PC-3 (cell line): ENCODE measurements around the gene KRT82. TPM values are rescaled to one million over a fixed set of nuclear protein-coding genes. Genes with fewer than 3 reads are reported as not detected.

Source experiments
- ATAC-seq: fragments of 200-7000 bp; cut with Tn5 transposase; 2 replicates; pipeline ENCODE4 v1.9.1; 2020; ENCODE audit warnings: mild to moderate bottlenecking, moderate library complexity
- BruUV-seq: library from RNA; stranded (reverse); fragments of 400-500 nt; replicated peaks from 2 replicates; lab custom pipeline; 2021; lab: Mats Ljungman, UMichigan
- CTCF ChIA-PET: fragments of 300-600 bp; sonication (Branson Sonifier 250); formaldehyde crosslinking; loops from one replicate; lab custom pipeline; 2022; ENCODE audit warnings: antibody characterized with exemption; lab: Charles Lee
- POLR2A ChIA-PET: fragments of 300-600 bp; sonication (Branson Sonifier 250); formaldehyde crosslinking; loops from one replicate; lab custom pipeline; 2022; ENCODE audit warnings: antibody characterized with exemption; ENCODE audit not compliant: unreplicated experiment; lab: Charles Lee
- DNase-seq: peaks from one replicate; pipeline ENCODE4 v3.0.0-alpha.2; 2015
- H2AFZ ChIP-seq: fragments of 300-600 bp; sonication (generic); 2 replicates; pipeline ENCODE4 v1.6.0; 2016; ENCODE audit warnings: antibody characterized with exemption, low read length
- H3F3A ChIP-seq: fragments of 300-600 bp; sonication (generic); one replicate; pipeline ENCODE4 v1.6.0; 2017; ENCODE audit warnings: antibody characterized with exemption, low read length, control low read depth, mild to moderate bottlenecking; ENCODE audit not compliant: unreplicated experiment
- H3K27ac ChIP-seq: fragments of 300-600 bp; sonication (generic); 2 replicates; pipeline ENCODE4 v1.5.1; 2016; ENCODE audit warnings: mild to moderate bottlenecking, low read length
- H3K27me3 ChIP-seq: fragments of 300-600 bp; sonication (generic); 2 replicates; pipeline ENCODE4 v1.6.1; 2016; ENCODE audit warnings: low read length, mixed read lengths
- H3K36me3 ChIP-seq: fragments of 300-600 bp; sonication (generic); 2 replicates; pipeline ENCODE4 v1.6.1; 2016; ENCODE audit warnings: low read depth, mixed run types, low read length, mixed read lengths
- H3K4me1 ChIP-seq: fragments of 300-600 bp; sonication (generic); 2 replicates; pipeline ENCODE4 v1.5.1; 2016; ENCODE audit warnings: low read length; ENCODE audit not compliant: insufficient read depth
- H3K4me2 ChIP-seq: fragments of 300-600 bp; sonication (generic); 2 replicates; pipeline ENCODE4 v1.6.0; 2016; ENCODE audit warnings: low read length
- H3K4me3 ChIP-seq: fragments of 300-600 bp; sonication (generic); 2 replicates; pipeline ENCODE4 v1.5.1; 2016; ENCODE audit warnings: mild to moderate bottlenecking, low read length, mixed read lengths
- H3K79me2 ChIP-seq: fragments of 300-600 bp; sonication (generic); 2 replicates; pipeline ENCODE4 v1.6.1; 2017; ENCODE audit warnings: low read length, mixed read lengths
- H3K9ac ChIP-seq: fragments of 300-600 bp; sonication (generic); 2 replicates; pipeline ENCODE4 v1.6.0; 2016; ENCODE audit warnings: mild to moderate bottlenecking, low read length
- H3K9me2 ChIP-seq: fragments of 300-600 bp; sonication (generic); replicated peaks from 2 replicates; pipeline ENCODE4 v1.6.1; 2016; ENCODE audit warnings: mixed run types, low read length, mixed read lengths
- H3K9me3 ChIP-seq: fragments of 300-600 bp; sonication (generic); 2 replicates; pipeline ENCODE4 v1.6.1; 2016; ENCODE audit warnings: low read length, mixed read lengths
- H4K20me1 ChIP-seq: fragments of 300-600 bp; sonication (generic); 2 replicates; pipeline ENCODE4 v1.6.1; 2016; ENCODE audit warnings: low read length, mixed read lengths
- EZH2 ChIP-seq: fragments of 300-600 bp; sonication (generic); IDR thresholded peaks from one replicate; pipeline ENCODE4 v1.6.1; 2017; ENCODE audit warnings: antibody characterized with exemption, mild to moderate bottlenecking, low read length; ENCODE audit not compliant: unreplicated experiment
- EZH2phosphoT487 ChIP-seq: fragments of 300-600 bp; sonication (generic); IDR thresholded peaks from 2 replicates; pipeline ENCODE4 v1.6.1; 2018; ENCODE audit warnings: mild to moderate bottlenecking, antibody characterized with exemption, low read length, borderline replicate concordance
- intact Hi-C: fragments of 100-400 bp; cut with micrococcal nuclease; formaldehyde crosslinking; loops from 2 replicates; pipeline ENCODE4 v1.9.0; 2023
- total RNA-seq: library from RNA; depleted of rRNA; stranded (reverse); fragments of >200 nt; gene quantifications from 2 replicates; pipeline ENCODE4 v1.2.3, GENCODE V29; 2014
- TF ChIP-seq, protein P1 (sequence below): fragments of 300-600 bp; sonication (generic); conservative IDR thresholded peaks from 2 replicates; pipeline ENCODE4 v1.5.1; 2017; ENCODE audit warnings: antibody characterized with exemption, low read depth, mild to moderate bottlenecking, low read length

KRT82 gene
- total RNA-seq, 1 experiment from 2014 or later, result 0.29 TPM

DNA sequence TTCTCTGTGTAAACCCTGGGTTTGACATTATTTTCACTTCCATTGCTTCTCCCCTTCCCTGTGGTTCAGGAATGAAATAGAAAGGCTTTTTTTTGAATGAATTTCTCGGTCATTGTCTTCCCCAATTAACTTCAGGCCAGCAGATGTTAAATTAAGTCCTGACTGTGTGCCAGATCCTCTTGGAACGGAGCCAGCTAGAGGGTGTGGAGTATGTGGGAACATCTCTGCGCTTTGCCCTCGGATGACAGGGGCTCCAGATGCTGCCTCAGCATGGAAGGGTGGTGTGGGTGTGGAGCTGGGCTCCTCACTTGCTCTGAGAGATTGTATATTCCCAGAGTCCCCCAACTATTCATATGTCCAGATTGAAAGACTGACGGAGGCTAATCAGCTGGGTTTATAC is 51.9 kb downstream of the KRT82 start:
- Histone ChIP-seq H3K27ac (no peak overlapping the region), H3K27me3 (no peaks in the 10 kb centered on the region), H3K9me2 (no peaks in the 10 kb centered on the region), H3K79me2 (no peaks in the 10 kb centered on the region), H3K4me3 (no peak overlapping the region), H3K4me2 (no peak overlapping the region), H3F3A (no peaks in the 10 kb centered on the region), H3K9ac (no peak overlapping the region), H3K4me1 (peaks cover 7% of the 10 kb centered on the region), H2AFZ (no peak overlapping the region), H3K36me3 (no peaks in the 10 kb centered on the region), H3K9me3 (no peaks in the 10 kb centered on the region), H4K20me1 (no peaks in the 10 kb centered on the region)
- ChIA-PET POLR2A (no interaction called here), CTCF (no interaction called here)
- TF ChIP-seq EZH2 (no peak), EZH2phosphoT487 (no peak)
- TF ChIP-seq, protein P1, sequence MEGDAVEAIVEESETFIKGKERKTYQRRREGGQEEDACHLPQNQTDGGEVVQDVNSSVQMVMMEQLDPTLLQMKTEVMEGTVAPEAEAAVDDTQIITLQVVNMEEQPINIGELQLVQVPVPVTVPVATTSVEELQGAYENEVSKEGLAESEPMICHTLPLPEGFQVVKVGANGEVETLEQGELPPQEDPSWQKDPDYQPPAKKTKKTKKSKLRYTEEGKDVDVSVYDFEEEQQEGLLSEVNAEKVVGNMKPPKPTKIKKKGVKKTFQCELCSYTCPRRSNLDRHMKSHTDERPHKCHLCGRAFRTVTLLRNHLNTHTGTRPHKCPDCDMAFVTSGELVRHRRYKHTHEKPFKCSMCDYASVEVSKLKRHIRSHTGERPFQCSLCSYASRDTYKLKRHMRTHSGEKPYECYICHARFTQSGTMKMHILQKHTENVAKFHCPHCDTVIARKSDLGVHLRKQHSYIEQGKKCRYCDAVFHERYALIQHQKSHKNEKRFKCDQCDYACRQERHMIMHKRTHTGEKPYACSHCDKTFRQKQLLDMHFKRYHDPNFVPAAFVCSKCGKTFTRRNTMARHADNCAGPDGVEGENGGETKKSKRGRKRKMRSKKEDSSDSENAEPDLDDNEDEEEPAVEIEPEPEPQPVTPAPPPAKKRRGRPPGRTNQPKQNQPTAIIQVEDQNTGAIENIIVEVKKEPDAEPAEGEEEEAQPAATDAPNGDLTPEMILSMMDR, result no peak
- DNase-seq, result no peak
- BruUV-seq, result no TSS peak
- ATAC-seq, result no peak
- intact Hi-C loops, result no loop called here

DNA sequence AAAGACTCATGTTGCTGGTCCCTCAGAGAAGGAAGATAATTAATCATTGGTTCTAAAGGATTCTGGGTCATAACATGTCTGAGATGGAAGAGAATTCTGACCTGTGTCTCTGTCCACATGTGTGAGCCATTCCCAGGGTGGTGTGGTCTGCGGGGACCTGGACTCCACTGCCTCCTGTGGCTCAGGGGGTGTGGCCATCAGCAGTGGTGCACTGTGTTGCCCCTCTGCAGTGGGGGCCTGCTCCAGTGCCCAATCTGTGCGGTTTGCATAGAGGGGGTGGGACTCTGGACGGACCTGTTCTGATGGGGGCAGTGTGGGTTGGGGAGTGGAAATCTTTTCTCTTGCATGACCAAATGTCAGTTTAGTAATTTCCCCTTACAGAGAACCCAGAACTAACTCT is 52.4 kb downstream of the KRT82 start:
- CTCF ChIA-PET, result no interaction called here

DNA sequence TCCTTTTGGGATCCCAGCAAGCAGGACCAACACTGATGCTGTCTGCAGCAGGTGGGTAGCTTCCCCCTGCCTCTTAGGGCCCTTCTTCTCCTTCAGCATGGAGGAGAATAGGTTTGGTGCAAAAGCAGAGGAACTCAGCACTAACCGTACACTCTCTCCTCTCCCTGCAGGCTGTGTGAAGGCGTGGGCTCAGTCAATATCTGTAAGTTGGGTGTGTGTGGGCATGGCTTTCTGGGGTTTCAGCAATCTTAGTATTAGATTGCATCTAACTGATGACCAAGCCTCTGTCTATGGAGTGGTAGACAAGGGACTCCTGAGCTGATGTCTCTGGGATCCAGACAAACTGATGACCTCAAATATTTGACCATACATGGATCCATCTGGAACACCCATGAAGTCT is 53.2 kb downstream of the KRT82 start:
- Histone ChIP-seq H3K4me2 (no peak overlapping the region), H3F3A (no peaks in the 10 kb centered on the region), H3K9me3 (no peaks in the 10 kb centered on the region), H3K27ac (no peak overlapping the region), H3K36me3 (no peaks in the 10 kb centered on the region), H3K27me3 (no peaks in the 10 kb centered on the region), H3K4me3 (no peak overlapping the region), H3K4me1 (peaks cover 6% of the 10 kb centered on the region), H3K9me2 (no peaks in the 10 kb centered on the region), H3K9ac (no peak overlapping the region), H2AFZ (no peak overlapping the region), H3K79me2 (no peaks in the 10 kb centered on the region), H4K20me1 (no peaks in the 10 kb centered on the region)
- ATAC-seq, result no peak
- ChIA-PET POLR2A (no interaction called here), CTCF (no interaction called here)
- no TSS peak for BruUV-seq
- TF ChIP-seq, protein P1, result no peak
- no peak for TF ChIP-seq EZH2
- TF ChIP-seq EZH2phosphoT487, result no peak
- intact Hi-C loops, result no loop called here
- no peak for DNase-seq

More for the DNA sequence above, 52.4 kb downstream of the KRT82 start:
- H3K4me1 ChIP-seq, result peaks cover 8% of the 10 kb centered on the region
- no peak overlapping the region for H3K4me2 ChIP-seq
- no peak overlapping the region for H3K9ac ChIP-seq
- H3K27ac ChIP-seq, result no peak overlapping the region
- POLR2A ChIA-PET, result no interaction called here
- DNase-seq (no peak), ATAC-seq (no peak)
- no peak overlapping the region for H2AFZ ChIP-seq
- H3K27me3 ChIP-seq, result no peaks in the 10 kb centered on the region
- no TSS peak for BruUV-seq
- no peaks in the 10 kb centered on the region for H3K9me2 ChIP-seq
- H3F3A ChIP-seq, result no peaks in the 10 kb centered on the region
- no peaks in the 10 kb centered on the region for H3K79me2 ChIP-seq
- intact Hi-C loops, result no loop called here
- no peaks in the 10 kb centered on the region for H3K9me3 ChIP-seq
- TF ChIP-seq EZH2phosphoT487, result no peak
- no peak for TF ChIP-seq EZH2
- TF ChIP-seq, protein P1, result no peak
- H3K36me3 ChIP-seq, result no peaks in the 10 kb centered on the region
- no peaks in the 10 kb centered on the region for H4K20me1 ChIP-seq
- no peak overlapping the region for H3K4me3 ChIP-seq
